ENCODE measurements around the gene TCERG1L.

Gene TCERG1L

GRCh38 chr10:131062621-131063260 lies 248.8 kb downstream of the TCERG1L start:
- no peak for DNase-seq (ENCODE audit: low read depth in 1 of 2, low spot score in 1 of 2)
- in situ Hi-C loops (cut with HindIII; ENCODE audit: low pct_unique_long_range_greater_than_20kb, low sequenced_read_pairs), result no loop called here
- no peak for TF ChIP-seq JUND (IDR thresholded peaks at IDR 0.05; ENCODE audit: low read depth)

DNA sequence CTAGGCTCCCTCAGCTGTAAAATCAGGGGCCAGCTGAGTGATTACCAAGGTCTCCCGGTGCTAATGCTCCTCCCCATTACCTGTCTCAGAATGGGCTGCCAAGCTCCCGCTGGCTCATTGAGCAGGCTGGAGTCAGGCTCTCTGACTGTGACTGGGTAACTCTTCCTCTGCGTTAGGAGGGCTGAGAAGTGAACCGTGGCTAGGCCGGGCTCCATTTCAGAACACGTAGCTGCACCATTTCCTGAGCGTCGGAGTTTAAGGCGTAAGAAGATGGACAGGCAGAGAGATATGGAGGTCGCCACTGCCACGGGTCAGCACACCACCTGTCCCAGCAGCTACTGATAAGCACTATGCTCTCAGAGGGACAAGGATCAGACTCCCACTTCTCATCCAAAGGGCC lies 250.3 kb downstream of the TCERG1L start:
- in situ Hi-C loops (cut with HindIII; ENCODE audit: low pct_unique_long_range_greater_than_20kb, low sequenced_read_pairs), result no loop called here
- no peak for TF ChIP-seq JUND (IDR thresholded peaks at IDR 0.05; ENCODE audit: low read depth)
- no peak for DNase-seq (ENCODE audit: low read depth in 1 of 2, low spot score in 1 of 2)

- TF ChIP-seq JUND (IDR thresholded peaks at IDR 0.05; ENCODE audit: low read depth), result no peak
- in situ Hi-C loops (cut with HindIII; ENCODE audit: low pct_unique_long_range_greater_than_20kb, low sequenced_read_pairs), result no loop called here
- no peak for DNase-seq (ENCODE audit: low read depth in 1 of 2, low spot score in 1 of 2)
Measured at GRCh38 chr10:131059881-131060280, 251.6 kb downstream of the TCERG1L start.

GRCh38 chr10:131058799-131059198 lies 252.7 kb downstream of the TCERG1L start:
- DNase-seq (ENCODE audit: low read depth in 1 of 2, low spot score in 1 of 2), result no peak
- TF ChIP-seq JUND (IDR thresholded peaks at IDR 0.05; ENCODE audit: low read depth), result no peak
- in situ Hi-C loops (cut with HindIII; ENCODE audit: low pct_unique_long_range_greater_than_20kb, low sequenced_read_pairs), result no loop called here

DNA sequence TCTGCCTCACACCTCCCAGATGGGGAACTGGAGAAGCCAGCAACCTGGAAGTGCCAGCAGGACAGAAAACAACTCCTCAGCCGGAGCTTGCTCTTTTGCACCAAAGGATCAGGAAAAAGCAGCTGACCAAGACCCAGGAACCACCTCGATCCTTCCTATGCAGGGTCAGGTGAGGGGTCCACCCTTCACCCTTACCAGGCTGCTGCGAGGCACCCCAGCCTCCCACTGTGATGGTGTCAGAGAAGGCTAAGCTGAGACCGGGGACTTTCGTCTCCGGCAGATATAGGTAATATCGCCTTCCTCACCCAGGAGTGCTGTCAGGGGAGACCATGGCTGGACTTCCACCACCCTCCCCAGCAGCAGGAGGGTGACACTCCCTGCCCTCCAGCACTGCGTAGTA lies 254.7 kb downstream of the TCERG1L start:
- no peak for TF ChIP-seq JUND (IDR thresholded peaks at IDR 0.05; ENCODE audit: low read depth)
- no peak for DNase-seq (ENCODE audit: low read depth in 1 of 2, low spot score in 1 of 2)
- in situ Hi-C loops (cut with HindIII; ENCODE audit: low pct_unique_long_range_greater_than_20kb, low sequenced_read_pairs), result no loop called here

GRCh38 chr10:131056091-131056579 lies 255.4 kb downstream of the TCERG1L start:
- in situ Hi-C loops (cut with HindIII; ENCODE audit: low pct_unique_long_range_greater_than_20kb, low sequenced_read_pairs), result no loop called here
- TF ChIP-seq JUND (IDR thresholded peaks at IDR 0.05; ENCODE audit: low read depth), result no peak

GRCh38 chr10:131055437-131055836 lies 256.1 kb downstream of the TCERG1L start:
- no peak for TF ChIP-seq JUND (IDR thresholded peaks at IDR 0.05; ENCODE audit: low read depth)
- no peak for DNase-seq (ENCODE audit: low read depth in 1 of 2, low spot score in 1 of 2)
- in situ Hi-C loops (cut with HindIII; ENCODE audit: low pct_unique_long_range_greater_than_20kb, low sequenced_read_pairs), result no loop called here

More at GRCh38 chr10:131056091-131056579, 255.4 kb downstream of the TCERG1L start:
- DNase-seq (ENCODE audit: low read depth in 1 of 2, low spot score in 1 of 2), result no peak

DNA sequence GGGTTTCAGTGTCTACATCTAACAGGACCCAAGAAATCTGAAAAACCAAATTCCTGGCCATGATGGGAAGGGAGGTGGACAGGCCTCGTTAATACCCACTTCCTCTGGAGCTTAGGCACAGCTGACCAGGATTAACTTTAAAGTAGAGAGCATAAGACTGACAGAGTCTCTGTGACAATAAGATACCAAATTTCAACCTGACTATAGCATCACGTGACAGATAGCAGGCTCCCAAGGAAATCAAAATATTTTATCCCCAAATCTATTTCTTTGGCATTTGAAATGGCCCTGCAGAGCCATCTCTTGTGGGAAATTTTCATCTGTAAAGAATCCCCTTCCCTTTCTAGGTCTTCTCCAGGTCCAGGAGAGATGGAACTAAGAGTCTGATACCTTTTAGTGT lies 258.3 kb downstream of the TCERG1L start:
- no peak for TF ChIP-seq JUND (IDR thresholded peaks at IDR 0.05; ENCODE audit: low read depth)
- in situ Hi-C loops (cut with HindIII; ENCODE audit: low pct_unique_long_range_greater_than_20kb, low sequenced_read_pairs), result no loop called here
- DNase-seq (ENCODE audit: low read depth in 1 of 2, low spot score in 1 of 2), result no peak

DNA sequence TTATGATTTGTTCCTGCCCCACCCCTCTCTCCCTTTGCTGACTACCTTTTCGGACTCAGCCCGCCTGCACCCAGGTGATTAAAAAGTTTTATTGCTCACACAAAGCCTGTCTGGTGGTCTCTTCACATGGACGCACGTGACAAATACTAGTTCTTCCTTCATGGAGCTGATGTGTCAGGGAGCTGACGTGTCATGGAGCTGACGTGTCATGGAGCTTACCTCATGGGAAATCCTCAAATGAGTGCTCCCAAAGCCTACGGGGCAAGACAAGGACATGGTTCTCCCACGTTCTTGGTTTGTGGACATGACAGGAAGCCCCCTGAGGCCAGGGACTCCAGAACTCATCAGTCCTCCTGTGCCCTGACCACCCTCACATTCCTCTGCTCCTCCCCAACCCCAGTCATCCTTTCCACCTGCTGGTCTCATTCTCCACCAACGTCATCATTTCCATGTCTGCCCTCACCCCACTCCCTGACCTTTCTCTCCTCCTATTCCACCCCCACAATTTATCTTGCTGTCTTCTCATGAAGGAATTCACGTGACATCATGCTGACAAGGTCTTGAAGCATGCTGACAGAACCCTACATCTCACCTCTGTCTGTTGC lies 261.3 kb downstream of the TCERG1L start:
- in situ Hi-C loops (cut with HindIII; ENCODE audit: low pct_unique_long_range_greater_than_20kb, low sequenced_read_pairs), result no loop called here
- TF ChIP-seq JUND (IDR thresholded peaks at IDR 0.05; ENCODE audit: low read depth), result no peak
- DNase-seq (ENCODE audit: low read depth in 1 of 2, low spot score in 1 of 2), result no peak

- DNase-seq (ENCODE audit: low read depth in 1 of 2, low spot score in 1 of 2), result no peak
- in situ Hi-C loops (cut with HindIII; ENCODE audit: low pct_unique_long_range_greater_than_20kb, low sequenced_read_pairs), result no loop called here
- TF ChIP-seq JUND (IDR thresholded peaks at IDR 0.05; ENCODE audit: low read depth), result no peak
Measured at GRCh38 chr10:131049016-131049415, 262.5 kb downstream of the TCERG1L start.

DNA sequence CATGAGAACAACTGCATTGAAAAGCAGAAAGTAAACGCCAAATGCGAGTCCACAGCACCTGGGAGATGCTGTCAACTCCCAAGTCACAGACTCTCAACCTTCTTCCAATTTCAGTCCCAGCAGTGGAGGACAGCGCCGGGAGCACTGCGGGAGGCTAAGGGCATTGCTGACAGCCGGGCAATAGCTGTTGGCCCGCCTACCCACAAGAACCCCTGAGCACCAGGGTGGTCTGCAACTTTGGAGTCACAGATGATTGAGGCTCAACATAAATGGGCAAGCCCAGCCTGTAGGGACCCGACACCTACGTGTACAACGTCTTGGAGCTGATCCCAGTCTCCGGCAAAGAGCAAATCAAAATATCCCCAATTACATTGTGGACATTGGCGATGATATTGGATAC lies 262.9 kb downstream of the TCERG1L start:
- in situ Hi-C loops (cut with HindIII; ENCODE audit: low pct_unique_long_range_greater_than_20kb, low sequenced_read_pairs), result no loop called here
- no peak for DNase-seq (ENCODE audit: low read depth in 1 of 2, low spot score in 1 of 2)
- no peak for TF ChIP-seq JUND (IDR thresholded peaks at IDR 0.05; ENCODE audit: low read depth)

- TF ChIP-seq JUND (IDR thresholded peaks at IDR 0.05; ENCODE audit: low read depth), result no peak
- no peak for DNase-seq (ENCODE audit: low read depth in 1 of 2, low spot score in 1 of 2)
- in situ Hi-C loops (cut with HindIII; ENCODE audit: low pct_unique_long_range_greater_than_20kb, low sequenced_read_pairs), result no loop called here
Measured at GRCh38 chr10:131047501-131047900, 264.0 kb downstream of the TCERG1L start.

DNA sequence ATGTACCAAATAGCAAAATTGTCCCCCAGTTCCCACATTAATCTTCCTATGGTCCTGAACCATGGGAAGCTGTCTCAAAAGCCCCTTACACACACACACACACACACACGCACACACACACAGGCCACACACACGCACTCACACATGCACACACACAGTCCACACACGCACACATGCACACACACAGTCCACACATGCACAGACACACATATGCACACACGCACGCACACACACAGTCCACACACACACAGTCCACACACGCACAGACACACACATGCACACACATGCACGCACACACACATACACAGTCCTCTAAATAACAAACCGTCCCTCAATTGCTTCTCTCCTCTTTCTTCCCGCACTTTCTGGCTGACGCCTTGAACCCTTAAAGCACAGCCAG lies 265.3 kb downstream of the TCERG1L start:
- in situ Hi-C loops (cut with HindIII; ENCODE audit: low pct_unique_long_range_greater_than_20kb, low sequenced_read_pairs), result no loop called here
- no peak for DNase-seq (ENCODE audit: low read depth in 1 of 2, low spot score in 1 of 2)
- no peak for TF ChIP-seq JUND (IDR thresholded peaks at IDR 0.05; ENCODE audit: low read depth)
